Measurements from ENCODE around the gene ADGRF3. TPM values are rescaled to one million over a fixed set of nuclear protein-coding genes. Genes with fewer than 3 reads are reported as not detected.
A peak's percentile ranks its signal among the peaks of the same experiment; 100 is the strongest.

ADGRF3 gene
- total and polyA plus RNA-seq, 9 of the 15 experiments (the other 6 are each of a cell fraction or from before 2014, with no cell fraction given) = 0.04 to 0.54 (median 0.16) TPM; not detected in 2

DNA sequence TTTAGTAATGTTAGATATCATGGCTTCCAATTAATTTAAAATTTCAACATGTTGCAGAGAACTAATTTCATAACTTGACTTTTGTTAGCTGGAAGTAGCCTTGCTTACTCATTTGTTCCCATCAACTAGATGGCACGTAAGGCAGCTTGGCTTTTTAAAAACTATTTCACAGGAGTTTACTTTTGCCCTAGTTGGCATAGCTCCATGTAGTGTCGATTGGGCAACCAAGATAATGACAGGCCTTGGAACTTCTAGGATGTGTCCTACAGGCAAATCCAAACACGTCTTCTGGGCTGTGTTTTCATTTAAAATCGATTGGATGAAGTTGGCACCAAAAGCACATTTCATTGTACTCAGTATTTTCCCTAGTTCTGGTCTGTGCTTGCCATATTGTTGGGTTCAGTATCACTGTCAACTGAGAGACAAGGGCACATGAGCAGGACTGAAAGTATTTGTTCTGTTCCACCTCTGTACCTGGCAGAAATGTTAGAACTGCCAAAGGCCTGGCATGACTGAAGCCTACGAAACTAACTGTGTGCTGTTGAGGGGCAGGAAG lies 72.5 kb downstream of the ADGRF3 start:
- in situ Hi-C loops (cut with MboI) = no loop called here
- no peak overlapping the region for H3K9ac ChIP-seq (ENCODE audit: insufficient read depth in 1 of 2, low read depth in 2 of 2, low read length in 2 of 2)
- H3K27ac ChIP-seq (ENCODE audit: extremely low read depth, low read depth, low read length) = no peak overlapping the region
- no peaks in the 10 kb centered on the region for H3K9me3 ChIP-seq (replicated peaks; ENCODE audit: control insufficient read depth, insufficient read depth, low read depth, low read length)
- TF ChIP-seq NFIC (IDR thresholded peaks at IDR 0.05) = peak; percentile 75
- TF ChIP-seq ZNF3 (CRISPR knock-in tag; IDR thresholded peaks at IDR 0.05) = no peak
- TF ChIP-seq SNIP1 (IDR thresholded peaks at IDR 0.05; ENCODE audit: low read depth) = no peak
- no peak for TF ChIP-seq SRSF7 (optimal IDR thresholded peaks at IDR 0.05; ENCODE audit: low read depth, low read length)
- TF ChIP-seq CEBPG (CRISPR knock-in tag; IDR thresholded peaks at IDR 0.05) = no peak
- peak; percentile 90 to 97 for TF ChIP-seq CEBPG (tag; conservative IDR thresholded peaks at IDR 0.05 in 1 of 2, IDR thresholded peaks at IDR 0.05 in 1 of 2)
- no peak for TF ChIP-seq PRMT5 (CRISPR knock-in tag; IDR thresholded peaks at IDR 0.05)
- TF ChIP-seq, protein P1, sequence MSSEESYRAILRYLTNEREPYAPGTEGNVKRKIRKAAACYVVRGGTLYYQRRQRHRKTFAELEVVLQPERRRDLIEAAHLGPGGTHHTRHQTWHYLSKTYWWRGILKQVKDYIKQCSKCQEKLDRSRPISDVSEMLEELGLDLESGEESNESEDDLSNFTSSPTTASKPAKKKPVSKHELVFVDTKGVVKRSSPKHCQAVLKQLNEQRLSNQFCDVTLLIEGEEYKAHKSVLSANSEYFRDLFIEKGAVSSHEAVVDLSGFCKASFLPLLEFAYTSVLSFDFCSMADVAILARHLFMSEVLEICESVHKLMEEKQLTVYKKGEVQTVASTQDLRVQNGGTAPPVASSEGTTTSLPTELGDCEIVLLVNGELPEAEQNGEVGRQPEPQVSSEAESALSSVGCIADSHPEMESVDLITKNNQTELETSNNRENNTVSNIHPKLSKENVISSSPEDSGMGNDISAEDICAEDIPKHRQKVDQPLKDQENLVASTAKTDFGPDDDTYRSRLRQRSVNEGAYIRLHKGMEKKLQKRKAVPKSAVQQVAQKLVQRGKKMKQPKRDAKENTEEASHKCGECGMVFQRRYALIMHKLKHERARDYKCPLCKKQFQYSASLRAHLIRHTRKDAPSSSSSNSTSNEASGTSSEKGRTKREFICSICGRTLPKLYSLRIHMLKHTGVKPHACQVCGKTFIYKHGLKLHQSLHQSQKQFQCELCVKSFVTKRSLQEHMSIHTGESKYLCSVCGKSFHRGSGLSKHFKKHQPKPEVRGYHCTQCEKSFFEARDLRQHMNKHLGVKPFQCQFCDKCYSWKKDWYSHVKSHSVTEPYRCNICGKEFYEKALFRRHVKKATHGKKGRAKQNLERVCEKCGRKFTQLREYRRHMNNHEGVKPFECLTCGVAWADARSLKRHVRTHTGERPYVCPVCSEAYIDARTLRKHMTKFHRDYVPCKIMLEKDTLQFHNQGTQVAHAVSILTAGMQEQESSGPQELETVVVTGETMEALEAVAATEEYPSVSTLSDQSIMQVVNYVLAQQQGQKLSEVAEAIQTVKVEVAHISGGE (CRISPR knock-in tag; IDR thresholded peaks at IDR 0.05) = 0 out of 6 replicates have a peak, but pooled peaks of 1 of the 3 experiments have one; percentile 24
- no peak for TF ChIP-seq SMARCA4 (IDR thresholded peaks at IDR 0.05)
- TF ChIP-seq FOXJ2 (tag; IDR thresholded peaks at IDR 0.05) = peak; percentile 50
- TF ChIP-seq CEBPB (tag; IDR thresholded peaks at IDR 0.05) = peak; percentile 85
- TF ChIP-seq SIX5 (IDR thresholded peaks at IDR 0.05; ENCODE audit: borderline replicate concordance in 1 of 2, insufficient read depth in 1 of 2, low read depth in 1 of 2, low read length in 2 of 2) = no peak
- 0 out of 2 replicates have a peak, but pooled peaks have one; percentile 26 for TF ChIP-seq ZNF175 (CRISPR knock-in tag; IDR thresholded peaks at IDR 0.05; ENCODE audit: low read depth)
- no peak for TF ChIP-seq NR4A1 (CRISPR knock-in tag; IDR thresholded peaks at IDR 0.05)
- 0 out of 2 replicates have a peak, but pooled peaks have one; percentile 23 for TF ChIP-seq NR4A1 (tag; IDR thresholded peaks at IDR 0.05)
- BruUV-seq (replicated peaks) = no TSS peak
- no peak overlapping the region for H3K4me2 ChIP-seq (ENCODE audit: insufficient read depth, low read length)
- ATAC-seq = peak; percentile 29; the same call in 1 of the 3 replicates
- no peaks in the 10 kb centered on the region for H3K79me2 ChIP-seq (ENCODE audit: control insufficient read depth, insufficient read depth, low read length)
- 42% methylated on average over 5 of the region's 5 CpGs for WGBS (ENCODE audit: insufficient coverage, low coverage, missing lambda C conversion rate)
- H2AFZ ChIP-seq (ENCODE audit: low read depth, low read length) = no peak overlapping the region
- ChIA-PET CTCF (ENCODE audit: low intra/inter-chr PET ratio) (no interaction called here), POLR2A (interaction anchor here (0.7 to 1.3 kb wide), 5 partner anchors 10 to 1044 kb away, joined by 3 to 5 read pairs (median 3); partner anchors contain the start of genes HADHA and HADHB)
- intact Hi-C loops (cut with micrococcal nuclease) = no loop called here
- no peaks in the 10 kb centered on the region for H3K9me1 ChIP-seq (ENCODE audit: control insufficient read depth, insufficient read depth, low read length)
- peak; percentile 29 for FAIRE-seq
- DNase-seq (ENCODE audit: extremely low read depth in 1 of 4, low spot score in 3 of 4) = no peak
- H3K4me3 ChIP-seq = no peak overlapping the region
- H3K4me1 ChIP-seq (replicated peaks in 1 of 2; ENCODE audit: control insufficient read depth in 2 of 2, insufficient read depth in 2 of 2, low read length in 2 of 2) = peaks cover 0 to 11% of the 10 kb centered on the region in 2 experiments; a peak in 1 of 5 replicates
- no peaks in the 10 kb centered on the region for H4K20me1 ChIP-seq (replicated peaks; ENCODE audit: control insufficient read depth, insufficient read depth, low read length)
- no peaks in the 10 kb centered on the region for H3K27me3 ChIP-seq (ENCODE audit: control insufficient read depth in 2 of 2, insufficient read depth in 2 of 2, low read length in 2 of 2)
- peaks cover 52% of the 10 kb centered on the region for H3K36me3 ChIP-seq (ENCODE audit: control insufficient read depth, insufficient read depth, low read length)
